NCI-H446 (cell line): ENCODE results near the gene VSIG10L2.

Source experiments
- DNase-seq, 2 experiments: peaks; one replicate each; lab custom pipeline; 2025; lab: John Stamatoyannopoulos, UW

The VSIG10L2 gene

DNA sequence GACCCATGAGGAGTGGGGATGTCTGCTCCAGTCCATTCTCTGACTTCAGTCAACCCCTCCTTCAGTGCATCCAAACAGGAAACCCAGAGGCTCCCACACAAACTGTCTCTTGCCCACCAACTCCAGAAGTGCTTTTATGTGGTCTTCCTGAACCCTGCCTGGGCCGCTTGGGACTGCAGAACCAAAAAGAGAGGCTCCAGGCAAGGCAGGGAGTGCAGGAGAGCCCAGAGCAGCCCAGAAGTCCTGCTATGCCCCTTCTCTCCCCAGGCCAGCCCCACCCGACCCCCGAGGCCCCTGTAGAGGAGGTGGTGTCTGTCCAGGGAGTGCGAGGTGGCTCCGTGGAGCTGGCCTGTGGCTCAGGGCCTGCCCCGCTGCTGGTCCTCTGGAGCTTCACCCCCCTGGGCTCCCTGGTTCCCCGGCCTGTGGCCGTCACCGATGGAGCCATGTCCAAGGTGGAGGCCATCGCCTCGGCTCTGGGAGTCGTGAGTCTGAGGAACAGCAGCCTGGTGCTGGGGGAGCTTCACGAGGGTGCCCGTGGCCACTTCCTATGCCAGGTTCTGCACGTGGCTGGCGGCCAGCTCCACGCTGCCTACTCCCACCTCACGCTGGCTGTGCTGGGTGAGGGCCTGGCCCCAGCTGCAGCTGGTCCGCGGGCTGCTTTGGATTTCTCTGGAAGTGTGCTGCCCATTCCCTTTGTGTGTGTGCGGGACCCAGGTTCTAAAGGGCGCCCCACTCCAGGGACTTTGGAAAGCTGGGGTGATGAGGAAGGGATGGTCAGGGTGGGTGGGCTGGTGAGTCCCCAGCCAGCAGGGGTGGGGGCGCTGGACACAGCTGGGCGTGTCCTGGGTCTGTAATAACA is 1.8 kb downstream of the VSIG10L2 start:
- DNase-seq = no peak

DNA sequence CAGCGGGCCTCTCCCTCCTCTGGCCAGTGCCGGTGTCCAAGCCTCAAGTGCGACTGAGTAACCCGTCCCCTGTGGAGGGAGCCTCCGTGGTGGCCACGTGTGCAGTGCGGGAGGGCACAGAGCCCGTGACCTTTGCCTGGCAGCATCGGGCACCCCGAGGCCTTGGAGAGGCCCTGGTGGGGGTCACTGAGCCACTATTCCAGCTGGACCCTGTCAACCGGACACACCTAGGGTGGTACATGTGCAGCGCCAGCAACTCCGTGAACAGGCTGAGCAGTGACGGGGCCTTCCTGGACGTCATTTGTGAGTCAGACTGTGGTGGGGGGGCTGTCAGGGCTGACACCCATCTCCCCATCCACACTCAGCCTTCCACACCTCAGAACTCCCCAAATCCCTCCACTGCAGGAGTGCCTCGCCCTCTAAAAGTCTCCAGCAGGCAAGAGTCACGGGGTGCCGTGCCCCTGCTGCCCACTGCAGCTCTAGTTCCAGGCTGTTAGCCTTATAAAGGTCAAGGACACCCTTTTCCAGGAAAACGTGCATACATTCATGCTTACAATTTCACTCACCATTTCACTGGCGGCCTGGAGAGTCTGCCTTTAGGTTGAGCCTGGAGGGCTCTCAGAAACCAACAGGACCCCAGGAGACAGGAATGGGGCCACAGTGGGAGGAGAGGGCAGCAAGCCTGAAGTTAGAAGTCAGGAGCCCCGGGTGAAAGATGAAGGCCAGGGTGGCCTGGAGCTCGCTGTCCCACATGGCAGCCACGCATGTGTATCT is 2.6 kb downstream of the VSIG10L2 start:
- DNase-seq = no peak

- DNase-seq = no peak
Measured at GRCh38 chr11:125949271-125950177, 3.7 kb downstream of the VSIG10L2 start.

DNA sequence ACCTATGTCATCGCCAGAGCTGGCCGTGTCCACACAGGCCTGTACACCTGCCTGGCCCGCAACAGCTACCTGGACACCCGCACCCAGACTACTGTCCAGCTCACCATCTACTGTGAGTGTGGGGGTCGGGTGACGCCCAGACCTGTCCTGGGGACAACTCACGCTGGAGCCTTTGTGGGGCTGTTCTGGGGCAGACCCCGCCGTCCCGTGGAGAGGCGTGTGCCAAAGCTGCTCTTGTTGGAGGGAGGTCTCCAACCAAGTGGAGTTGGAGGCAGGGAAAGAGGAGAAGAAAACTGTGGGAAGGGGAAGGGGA is 4.3 kb downstream of the VSIG10L2 start:
- DNase-seq = no peak

GRCh38 chr11:125950696-125951651 is 5.1 kb downstream of the VSIG10L2 start:
- peak; percentile 18 to 70 for DNase-seq

- no peak for DNase-seq
Measured at GRCh38 chr11:125951731-125952130, 5.9 kb downstream of the VSIG10L2 start.

GRCh38 chr11:125952559-125952958 is 6.7 kb downstream of the VSIG10L2 start:
- DNase-seq = no peak

- DNase-seq = peak; percentile 72 to 80
Measured at GRCh38 chr11:125952973-125953372, 7.1 kb downstream of the VSIG10L2 start.

DNA sequence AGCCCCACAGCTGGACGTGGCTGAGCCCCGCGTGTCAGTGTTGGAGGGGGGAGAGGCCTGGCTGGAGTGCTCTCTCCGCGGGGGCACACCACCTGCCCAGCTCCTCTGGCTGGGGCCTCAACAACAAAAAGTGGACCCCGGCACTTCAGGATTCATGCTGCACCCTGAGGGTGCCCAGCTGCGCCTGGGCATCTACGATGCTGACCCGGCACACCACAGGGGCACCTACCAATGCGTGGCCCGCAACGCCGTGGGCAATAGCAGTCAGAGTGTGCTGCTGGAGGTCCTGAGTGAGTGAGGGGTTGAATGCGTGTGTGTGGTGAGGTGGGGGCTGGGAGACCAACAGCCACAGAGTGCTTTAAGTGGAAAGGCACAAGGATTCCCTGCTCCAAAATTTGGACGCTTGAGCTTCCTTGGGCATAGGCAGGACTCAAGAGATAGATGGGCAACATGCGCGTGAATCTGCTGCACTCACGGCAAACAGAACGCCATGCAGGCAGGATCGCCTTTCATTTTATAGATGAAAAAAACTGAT is 7.6 kb downstream of the VSIG10L2 start:
- DNase-seq = no peak

DNA sequence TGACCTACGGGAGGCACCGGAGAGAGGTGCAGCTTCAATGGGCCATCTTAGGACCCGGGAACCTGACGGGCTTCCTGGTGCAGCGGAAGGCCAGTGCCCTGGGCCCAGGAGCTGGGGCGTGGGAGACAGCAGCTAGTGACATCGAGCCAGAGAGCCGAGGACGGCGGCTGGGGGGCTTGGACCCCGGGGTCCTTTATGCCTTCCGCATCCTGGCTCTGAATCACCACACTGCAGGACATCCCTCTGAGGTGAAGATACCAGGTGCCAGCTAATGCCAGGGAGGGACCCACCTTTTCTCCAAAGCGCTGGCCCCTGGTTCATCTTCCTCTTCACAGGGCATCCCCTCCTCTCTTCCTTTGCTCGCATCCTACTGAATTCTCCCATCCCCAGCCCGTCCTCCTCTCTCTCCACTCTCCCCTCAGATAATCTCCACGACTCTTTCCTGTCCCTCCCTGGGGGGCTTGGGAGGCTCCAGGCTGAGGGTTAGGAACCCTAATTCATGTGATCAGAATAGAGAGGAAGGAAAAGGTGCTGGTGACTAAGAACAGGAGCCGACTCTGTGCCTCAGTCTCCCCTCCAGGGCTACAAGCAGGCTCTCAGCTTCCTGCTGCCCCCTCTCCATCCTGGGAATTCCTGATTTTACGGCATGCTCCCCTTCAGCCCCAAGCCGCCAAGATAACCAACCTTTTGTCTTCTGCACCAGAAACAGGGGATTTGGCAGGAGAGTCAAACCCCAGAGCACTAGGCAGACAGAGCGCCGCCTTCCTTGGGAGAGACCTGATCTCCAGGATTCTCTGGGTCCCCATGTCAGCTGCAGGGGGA is 8.5 kb downstream of the VSIG10L2 start:
- DNase-seq = no peak

DNA sequence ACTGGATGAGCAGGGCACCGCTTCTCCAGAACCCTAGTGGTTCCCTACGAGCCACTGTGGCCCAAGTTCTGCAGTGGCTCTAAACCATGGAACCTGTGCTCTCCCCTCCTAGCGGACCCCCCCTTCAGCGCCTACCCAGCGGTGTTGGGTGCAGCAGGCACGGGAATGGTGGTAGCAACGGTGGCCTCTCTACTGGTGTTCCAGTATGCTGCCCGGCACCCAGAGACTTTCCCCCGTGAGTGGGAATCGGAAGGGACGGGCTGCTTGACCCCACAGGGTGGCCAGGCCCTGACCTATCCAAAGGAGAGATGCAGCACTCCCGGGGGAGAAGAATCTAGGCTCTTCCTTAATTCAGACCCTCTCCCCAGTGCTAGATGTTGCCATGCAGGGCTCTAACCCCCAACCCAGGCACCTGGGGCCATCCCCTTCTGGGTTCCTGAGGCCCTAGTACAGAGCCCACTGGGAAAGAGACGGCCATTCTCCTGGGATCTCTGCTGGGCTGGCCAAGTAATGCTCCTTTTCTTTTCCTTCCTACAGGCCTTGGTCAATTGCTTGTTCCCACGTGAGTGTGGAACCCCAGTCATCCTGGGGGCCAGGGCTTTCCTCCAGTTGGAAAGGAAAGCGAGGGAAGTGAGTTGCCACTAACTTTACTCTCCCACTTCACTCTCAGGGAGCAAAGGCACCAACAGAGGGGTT is 9.2 kb downstream of the VSIG10L2 start:
- DNase-seq = no peak

DNA sequence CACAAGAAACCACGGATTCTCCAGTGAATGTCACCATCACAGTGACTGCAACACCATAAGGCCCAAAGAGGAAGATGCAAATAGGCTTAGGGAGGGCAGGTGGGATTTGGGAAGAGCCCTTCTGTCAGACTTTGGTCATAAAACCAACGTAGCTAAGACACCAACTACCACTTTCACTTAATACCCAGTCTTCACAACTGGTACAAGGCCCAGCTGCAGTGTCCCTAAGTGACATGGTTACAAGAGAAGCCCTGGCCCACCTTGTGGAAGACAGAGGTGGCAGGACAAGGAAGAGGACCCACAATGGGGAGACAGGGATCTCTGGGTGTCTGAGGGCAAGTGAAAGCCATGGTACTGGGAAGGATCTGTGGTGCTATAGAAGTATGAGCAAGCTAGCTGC is 10.0 kb downstream of the VSIG10L2 start:
- DNase-seq = no peak

DNA sequence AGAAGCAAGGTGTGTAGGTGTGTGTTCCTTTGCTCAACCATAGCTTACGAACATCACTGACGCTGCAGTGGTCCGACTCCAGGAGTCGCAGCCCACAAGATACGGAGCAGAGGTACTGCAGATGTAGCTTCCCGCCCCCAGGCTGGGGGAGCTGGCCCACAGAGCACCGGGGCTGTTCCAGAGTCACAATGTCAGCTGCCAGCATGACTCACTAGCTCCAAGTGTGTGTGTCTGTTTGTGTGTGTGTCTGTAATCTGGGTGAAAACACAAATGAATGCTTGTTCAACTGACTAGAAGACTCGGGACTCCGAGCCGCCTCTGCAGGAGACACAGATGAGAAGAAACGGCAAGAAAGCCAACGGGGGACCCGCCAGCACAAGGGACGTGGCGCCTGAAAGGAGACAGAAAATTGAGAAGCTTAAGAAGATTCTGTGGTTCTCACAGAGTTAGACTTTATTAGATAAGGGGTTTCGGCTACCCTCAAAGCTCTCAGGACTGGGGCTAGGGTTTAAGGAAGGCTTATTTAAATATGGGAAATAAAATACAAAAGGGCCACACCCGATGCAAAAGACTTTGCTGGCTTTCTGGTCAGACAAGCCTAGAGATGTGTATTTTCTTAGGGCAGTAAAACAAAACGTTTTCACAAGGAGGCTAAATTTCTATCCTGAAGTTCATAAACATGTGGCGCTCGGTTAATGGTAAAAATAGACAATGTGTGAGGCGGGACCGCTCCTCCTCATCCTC is 10.7 kb downstream of the VSIG10L2 start:
- no peak for DNase-seq

- DNase-seq = no peak
Measured at GRCh38 chr11:125957618-125958332, 11.9 kb downstream of the VSIG10L2 start.

- DNase-seq = no peak
Measured at GRCh38 chr11:125958872-125959400, 13.1 kb downstream of the VSIG10L2 start.

GRCh38 chr11:125959511-125959910 is 13.7 kb downstream of the VSIG10L2 start:
- DNase-seq = no peak

DNA sequence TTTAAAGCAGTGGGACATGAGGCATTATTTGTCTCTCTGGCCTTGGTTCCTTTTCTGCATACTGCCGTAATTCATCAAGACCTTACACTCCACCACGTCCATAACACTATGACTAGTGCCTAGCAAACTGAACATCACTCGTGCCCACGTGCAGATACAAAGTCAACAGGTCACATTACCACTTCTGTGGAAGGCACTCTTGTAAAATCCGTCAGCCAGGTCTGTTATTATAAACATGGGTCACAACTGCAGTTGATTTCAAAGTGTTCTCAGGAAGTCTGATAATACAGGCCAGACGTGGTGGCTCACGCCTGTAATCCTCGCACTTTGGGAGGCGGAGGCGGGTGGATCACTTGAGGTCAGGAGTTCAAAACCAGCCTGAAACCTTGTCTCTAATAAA is 14.1 kb downstream of the VSIG10L2 start:
- no peak for DNase-seq

DNA sequence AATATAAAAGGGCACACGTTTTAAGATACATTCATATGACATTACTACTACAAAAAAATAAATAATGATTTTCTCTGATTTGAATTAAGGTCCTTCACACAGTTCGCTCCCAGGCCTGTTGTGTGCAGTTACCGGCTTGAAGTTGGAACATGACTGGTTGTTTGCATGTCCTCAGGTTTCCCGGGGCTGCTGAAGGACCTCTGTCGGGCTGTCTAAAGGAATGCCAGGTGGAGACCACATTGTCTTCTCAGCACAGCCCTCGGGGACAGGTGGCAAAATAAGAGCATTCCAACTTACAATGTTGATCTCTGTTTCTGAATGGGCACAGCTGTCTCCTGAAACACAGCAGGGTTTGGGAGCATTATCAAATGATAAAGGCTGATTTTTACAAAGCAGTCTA is 14.9 kb downstream of the VSIG10L2 start:
- no peak for DNase-seq
